ENCODE results near the gene GRPR.

The GRPR gene

DNA sequence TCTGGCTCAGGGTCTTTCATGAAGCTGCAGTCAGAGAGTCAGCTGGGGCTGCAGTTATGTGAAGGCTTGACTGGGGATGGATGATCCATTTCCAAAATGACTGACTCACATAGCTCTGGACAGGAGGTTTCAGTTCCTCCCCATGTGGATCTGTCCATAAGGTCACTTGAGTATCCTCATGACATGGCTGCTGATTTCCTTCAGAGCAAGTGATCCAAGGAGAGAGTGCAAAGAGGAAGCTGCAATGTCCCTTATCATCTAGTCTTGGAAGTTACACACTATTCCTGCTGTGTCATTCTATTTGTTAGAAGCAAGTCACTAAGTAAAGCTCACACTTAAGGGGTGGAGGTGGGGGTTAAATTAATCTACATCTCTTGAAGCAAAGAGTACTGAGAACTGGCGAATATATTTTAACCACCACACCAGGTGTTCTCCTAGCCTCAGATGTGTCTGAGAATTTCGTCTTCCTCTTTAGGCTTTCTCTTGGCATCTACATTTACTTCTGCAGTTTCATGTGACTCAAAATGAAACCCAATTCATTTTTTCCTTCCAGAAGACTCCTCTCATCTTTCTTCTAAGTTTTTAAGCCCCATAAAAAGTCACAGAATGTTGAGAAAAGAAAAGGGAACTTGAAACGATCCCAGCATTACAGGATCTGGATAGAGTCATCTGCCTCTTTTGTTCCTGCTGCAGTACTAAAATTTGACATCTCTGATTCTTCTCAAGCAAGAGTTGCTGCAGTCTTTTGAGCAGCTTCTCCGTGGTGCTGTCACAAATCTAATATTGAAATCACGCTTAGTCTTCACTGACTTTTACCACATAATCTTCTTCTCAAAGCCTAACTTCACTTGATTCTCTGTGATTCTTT lies 3.8 kb upstream of the GRPR start:
- H3K27me3 ChIP-seq = peaks cover 5% of the 10 kb centered on the region
- TF ChIP-seq, protein P1, sequence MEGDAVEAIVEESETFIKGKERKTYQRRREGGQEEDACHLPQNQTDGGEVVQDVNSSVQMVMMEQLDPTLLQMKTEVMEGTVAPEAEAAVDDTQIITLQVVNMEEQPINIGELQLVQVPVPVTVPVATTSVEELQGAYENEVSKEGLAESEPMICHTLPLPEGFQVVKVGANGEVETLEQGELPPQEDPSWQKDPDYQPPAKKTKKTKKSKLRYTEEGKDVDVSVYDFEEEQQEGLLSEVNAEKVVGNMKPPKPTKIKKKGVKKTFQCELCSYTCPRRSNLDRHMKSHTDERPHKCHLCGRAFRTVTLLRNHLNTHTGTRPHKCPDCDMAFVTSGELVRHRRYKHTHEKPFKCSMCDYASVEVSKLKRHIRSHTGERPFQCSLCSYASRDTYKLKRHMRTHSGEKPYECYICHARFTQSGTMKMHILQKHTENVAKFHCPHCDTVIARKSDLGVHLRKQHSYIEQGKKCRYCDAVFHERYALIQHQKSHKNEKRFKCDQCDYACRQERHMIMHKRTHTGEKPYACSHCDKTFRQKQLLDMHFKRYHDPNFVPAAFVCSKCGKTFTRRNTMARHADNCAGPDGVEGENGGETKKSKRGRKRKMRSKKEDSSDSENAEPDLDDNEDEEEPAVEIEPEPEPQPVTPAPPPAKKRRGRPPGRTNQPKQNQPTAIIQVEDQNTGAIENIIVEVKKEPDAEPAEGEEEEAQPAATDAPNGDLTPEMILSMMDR (IDR thresholded peaks at IDR 0.05) = no peak
- no peaks in the 10 kb centered on the region for H3K9me3 ChIP-seq
- peaks cover 4% of the 10 kb centered on the region in 2 experiments for H3K4me1 ChIP-seq (ENCODE audit: control insufficient read depth in 1 of 2, insufficient read depth in 1 of 2, low read depth in 1 of 2, low read length in 1 of 2)
- H3K4me3 ChIP-seq (ENCODE audit: low read depth in 1 of 2, low read length in 1 of 2) = no peak overlapping the region
- no peaks in the 10 kb centered on the region for H3K36me3 ChIP-seq
- no peak overlapping the region for H3K27ac ChIP-seq

- Histone ChIP-seq H3K27ac (no peak overlapping the region), H3K4me3 (ENCODE audit: low read depth in 1 of 2, low read length in 1 of 2) (no peak overlapping the region), H3K4me1 (ENCODE audit: control insufficient read depth in 1 of 2, insufficient read depth in 1 of 2, low read depth in 1 of 2, low read length in 1 of 2) (peaks cover 4% of the 10 kb centered on the region in 2 experiments), H3K9me3 (no peaks in the 10 kb centered on the region), H3K27me3 (peaks cover 5% of the 10 kb centered on the region), H3K36me3 (no peaks in the 10 kb centered on the region)
- TF ChIP-seq, protein P1 (IDR thresholded peaks at IDR 0.05) = no peak
These were observed 2.9 kb upstream of the GRPR start for GRCh38 chrX:16120431-16120830.

GRCh38 chrX:16124201-16124600 lies 836 bp downstream of the GRPR start:
- H3K27me3 ChIP-seq = peaks cover 5% of the 10 kb centered on the region
- TF ChIP-seq, protein P1 (IDR thresholded peaks at IDR 0.05) = no peak
- no peak overlapping the region for H3K4me3 ChIP-seq (ENCODE audit: low read depth in 1 of 2, low read length in 1 of 2)
- no peaks in the 10 kb centered on the region for H3K36me3 ChIP-seq
- H3K9me3 ChIP-seq = no peaks in the 10 kb centered on the region
- peaks cover 0 to 4% of the 10 kb centered on the region in 2 experiments for H3K4me1 ChIP-seq (ENCODE audit: control insufficient read depth in 1 of 2, insufficient read depth in 1 of 2, low read depth in 1 of 2, low read length in 1 of 2)
- H3K27ac ChIP-seq = no peak overlapping the region

DNA sequence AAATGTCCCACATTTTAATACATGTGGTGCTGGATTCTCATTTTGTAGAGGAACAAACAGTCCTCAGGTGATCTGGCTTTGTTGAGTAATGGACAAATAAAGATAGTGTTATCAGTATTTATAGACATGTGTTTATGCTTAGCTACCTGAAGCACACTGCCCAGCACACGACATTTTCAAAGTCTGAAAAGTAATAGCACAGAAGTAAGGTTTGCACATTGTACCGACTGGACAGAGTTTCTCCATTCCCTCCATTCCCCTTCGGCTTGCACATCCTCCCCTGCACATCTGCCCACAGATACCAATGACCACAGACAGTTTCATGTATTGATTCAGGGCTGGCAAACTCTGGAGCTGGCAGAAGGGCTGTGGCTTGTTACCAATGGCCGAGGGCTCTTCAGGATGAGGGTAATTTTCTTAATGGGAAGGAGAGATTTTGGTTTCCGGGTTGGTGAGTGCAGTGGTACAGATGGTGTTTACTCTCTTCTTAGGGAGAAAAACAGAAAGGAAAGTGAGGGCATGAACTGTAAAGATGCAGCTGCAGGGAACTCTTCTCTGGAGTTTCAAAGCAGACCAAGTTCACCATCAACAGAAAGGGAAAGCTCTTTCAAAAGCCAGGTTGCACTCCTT lies 2.3 kb downstream of the GRPR start:
- Histone ChIP-seq H3K4me3 (ENCODE audit: low read depth in 1 of 2, low read length in 1 of 2) (no peak overlapping the region), H3K9me3 (no peaks in the 10 kb centered on the region), H3K27me3 (peaks cover 5% of the 10 kb centered on the region), H3K27ac (no peak overlapping the region), H3K36me3 (no peaks in the 10 kb centered on the region), H3K4me1 (ENCODE audit: control insufficient read depth in 1 of 2, insufficient read depth in 1 of 2, low read depth in 1 of 2, low read length in 1 of 2) (no peaks in the 10 kb centered on the region)
- TF ChIP-seq, protein P1 (IDR thresholded peaks at IDR 0.05) = no peak

DNA sequence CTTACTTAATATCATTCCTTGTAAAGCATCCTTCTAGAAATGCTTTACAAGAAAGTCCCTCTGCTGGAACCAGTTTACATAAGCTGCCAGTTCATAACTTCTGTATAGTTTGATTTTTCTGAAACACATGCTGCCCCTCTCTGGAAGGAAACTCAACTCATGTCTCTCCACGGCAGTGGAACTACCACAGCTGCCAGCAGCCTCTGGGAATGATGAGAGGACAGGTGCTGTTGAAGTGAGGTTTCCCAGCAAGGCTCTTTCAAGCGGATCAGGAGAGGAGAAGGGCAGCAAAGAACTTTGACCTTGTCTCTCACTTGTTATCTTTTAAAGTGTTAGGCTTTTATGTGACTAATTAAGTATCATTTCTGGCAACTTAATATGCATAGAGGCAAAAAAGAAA lies 7.3 kb downstream of the GRPR start:
- Histone ChIP-seq H3K27me3 (no peaks in the 10 kb centered on the region), H3K4me3 (ENCODE audit: low read depth in 1 of 2, low read length in 1 of 2) (no peak overlapping the region), H3K9me3 (no peaks in the 10 kb centered on the region), H3K36me3 (no peaks in the 10 kb centered on the region), H3K27ac (no peak overlapping the region), H3K4me1 (ENCODE audit: control insufficient read depth in 1 of 2, insufficient read depth in 1 of 2, low read depth in 1 of 2, low read length in 1 of 2) (no peaks in the 10 kb centered on the region)
- TF ChIP-seq, protein P1 (IDR thresholded peaks at IDR 0.05) = no peak
